NCI-H1417 treated with DMSO at 0.1 percent for 48 hours (cell line): ENCODE results near the gene BLNK.
"Not testable (repeated sequence)": the region's sequence is repeated elsewhere in the genome, so short reads cannot be mapped to it uniquely, and the experiment has no call there.

Experiments
- DNase-seq: peaks from one replicate; lab custom pipeline; 2025; lab: John Stamatoyannopoulos, UW

The BLNK gene

DNA sequence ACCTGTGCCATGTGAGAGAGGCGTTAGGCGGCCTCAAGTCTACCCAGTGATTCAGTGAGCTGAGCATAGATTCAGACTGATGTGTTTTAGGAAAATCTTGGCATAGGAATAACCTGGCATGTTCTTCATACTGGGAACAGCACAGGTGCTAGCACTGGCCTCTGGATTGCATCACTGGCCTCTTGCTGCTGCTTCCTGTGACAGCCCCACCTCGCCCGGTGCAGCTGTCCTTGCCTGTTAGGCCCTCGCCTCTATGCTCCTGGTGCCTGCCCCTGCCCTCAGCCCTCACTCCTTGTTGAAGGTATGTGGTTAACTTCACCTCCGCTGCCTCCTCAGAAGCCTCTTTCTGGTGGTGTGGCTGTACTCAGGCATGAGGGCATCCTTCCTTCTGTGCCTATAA lies 46.2 kb downstream of the BLNK start:
- no peak for DNase-seq

- no peak for DNase-seq
These were observed 48.5 kb downstream of the BLNK start for GRCh38 chr10:96222908-96223307.

- no peak for DNase-seq
These were observed 48.9 kb downstream of the BLNK start for GRCh38 chr10:96222441-96222840.

DNA sequence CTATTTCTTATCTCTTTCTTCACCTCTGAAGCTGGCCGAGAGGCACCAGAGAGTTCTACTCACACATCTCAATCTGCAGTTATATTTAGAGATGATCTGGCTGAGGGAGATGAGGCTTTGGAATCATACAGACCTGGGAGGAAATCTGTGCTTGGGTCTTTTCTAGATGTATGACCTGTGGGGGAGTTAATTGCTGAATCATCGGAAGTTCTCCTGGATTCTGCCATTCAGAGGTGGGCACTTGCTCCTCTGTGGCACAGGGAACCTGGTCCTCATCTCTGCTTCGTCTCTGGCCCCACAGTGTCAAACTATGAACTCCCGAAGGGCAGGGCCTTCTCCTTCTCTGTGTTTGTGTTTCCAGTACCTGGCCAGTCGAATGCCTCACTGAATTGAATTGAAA lies 52.5 kb downstream of the BLNK start:
- no peak for DNase-seq

GRCh38 chr10:96217711-96218110 lies 53.7 kb downstream of the BLNK start:
- no peak for DNase-seq

DNA sequence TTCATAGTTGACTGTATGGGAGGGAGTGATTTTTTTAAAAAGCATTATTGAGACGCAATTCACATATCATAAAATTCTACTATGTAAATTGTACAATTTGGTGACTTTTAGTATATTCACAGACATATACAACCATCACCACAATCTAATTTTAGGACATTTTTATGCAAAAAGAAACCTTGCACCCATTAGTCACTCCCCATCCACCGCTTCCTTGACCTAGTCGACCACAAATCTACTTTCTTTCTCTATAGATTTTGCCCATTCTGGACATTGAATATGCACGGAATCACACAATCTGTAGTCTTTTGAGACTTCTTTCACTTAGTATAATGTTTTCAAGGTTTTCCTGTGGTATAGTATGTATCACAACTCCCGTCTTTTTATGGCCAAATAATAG lies 54.6 kb downstream of the BLNK start:
- DNase-seq = no peak

GRCh38 chr10:96212911-96213310 lies 58.5 kb downstream of the BLNK start:
- no peak for DNase-seq

GRCh38 chr10:96211764-96212163 lies 59.6 kb downstream of the BLNK start:
- no peak for DNase-seq

DNA sequence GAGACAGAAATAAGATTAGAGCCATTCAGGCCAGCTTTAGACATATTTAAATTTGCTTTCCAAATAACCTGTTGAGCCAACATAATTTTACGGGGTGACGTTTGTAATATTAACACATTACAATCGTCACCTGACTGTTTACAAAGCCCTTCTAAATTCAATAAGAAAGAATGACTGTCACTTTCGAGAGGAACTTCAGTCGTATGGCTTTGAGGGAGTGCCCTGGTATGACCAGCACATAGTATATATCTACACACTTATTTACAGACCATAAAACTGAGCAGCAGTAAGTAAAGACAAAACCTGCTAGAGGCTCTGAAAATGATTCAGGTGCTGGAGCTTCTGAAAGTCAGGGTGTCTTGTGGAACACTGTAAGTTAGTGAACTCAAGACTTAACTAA lies 62.4 kb downstream of the BLNK start:
- DNase-seq = no peak

DNA sequence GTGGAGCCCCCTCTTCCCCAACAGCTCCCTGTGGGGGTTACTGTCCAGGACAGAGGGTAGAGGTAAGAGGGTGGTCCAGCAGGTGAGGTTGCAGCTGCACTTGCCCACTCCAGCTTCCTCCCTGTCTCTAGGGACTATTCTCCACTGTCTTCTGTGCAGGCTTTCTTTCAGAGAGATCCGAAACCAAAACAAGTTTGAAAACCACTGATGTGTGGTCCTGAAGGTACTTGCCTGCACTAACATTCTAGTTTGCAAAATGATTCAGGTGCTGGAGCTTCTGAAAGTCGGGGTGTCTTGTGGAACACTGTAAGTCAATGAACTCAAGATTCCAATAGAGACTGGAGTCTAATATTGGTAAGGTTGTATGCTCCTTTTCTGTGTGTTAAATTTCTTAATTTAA lies 63.1 kb downstream of the BLNK start:
- DNase-seq = no peak

GRCh38 chr10:96205580-96205979 lies 65.8 kb downstream of the BLNK start:
- no peak for DNase-seq

DNA sequence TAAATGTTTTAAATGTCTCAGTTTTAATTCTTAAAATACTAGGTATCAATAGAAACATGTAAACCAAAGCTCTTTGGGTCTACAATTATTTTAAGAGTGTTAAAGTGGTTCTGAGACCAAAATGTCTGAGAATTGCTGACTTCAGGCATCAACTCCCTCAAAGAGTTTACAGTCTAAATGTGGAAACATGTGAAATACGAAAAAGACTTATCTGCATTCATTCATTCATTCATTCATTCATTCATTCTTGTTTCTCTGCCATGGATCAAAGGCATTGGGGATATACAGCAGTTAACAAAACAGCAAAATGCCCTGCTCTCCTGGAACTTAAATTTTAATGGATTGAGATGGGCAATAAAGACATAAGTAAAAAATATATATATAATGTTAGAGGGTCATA lies 69.8 kb downstream of the BLNK start:
- DNase-seq = no peak

GRCh38 chr10:96189505-96189904 lies 81.9 kb downstream of the BLNK start:
- not testable (repeated sequence) for DNase-seq

GRCh38 chr10:96188916-96189315 lies 82.5 kb downstream of the BLNK start:
- DNase-seq = no peak

GRCh38 chr10:96188421-96188820 lies 82.9 kb downstream of the BLNK start:
- DNase-seq = no peak

- no peak for DNase-seq
These were observed 94.4 kb downstream of the BLNK start for GRCh38 chr10:96176985-96177384.

DNA sequence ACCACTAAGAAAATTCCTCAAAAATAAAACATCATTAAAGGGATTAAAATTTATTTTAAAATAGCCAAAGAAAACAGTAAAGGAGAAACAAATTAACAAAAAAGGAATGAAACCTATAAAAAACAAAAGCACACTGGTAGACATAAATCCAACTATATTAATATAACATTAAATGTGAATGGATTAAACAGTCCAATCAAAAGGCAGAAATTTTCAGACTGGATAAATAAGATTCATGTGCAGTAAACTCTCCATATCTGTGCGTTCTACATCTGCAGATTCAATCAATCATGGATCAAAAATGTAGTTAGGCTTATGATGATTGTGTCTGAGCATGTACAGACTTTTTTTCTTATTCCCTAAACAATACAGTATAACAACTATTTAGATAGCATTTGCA lies 98.7 kb downstream of the BLNK start:
- DNase-seq = no peak

GRCh38 chr10:96170230-96170629 lies 101.1 kb downstream of the BLNK start:
- DNase-seq = no peak

DNA sequence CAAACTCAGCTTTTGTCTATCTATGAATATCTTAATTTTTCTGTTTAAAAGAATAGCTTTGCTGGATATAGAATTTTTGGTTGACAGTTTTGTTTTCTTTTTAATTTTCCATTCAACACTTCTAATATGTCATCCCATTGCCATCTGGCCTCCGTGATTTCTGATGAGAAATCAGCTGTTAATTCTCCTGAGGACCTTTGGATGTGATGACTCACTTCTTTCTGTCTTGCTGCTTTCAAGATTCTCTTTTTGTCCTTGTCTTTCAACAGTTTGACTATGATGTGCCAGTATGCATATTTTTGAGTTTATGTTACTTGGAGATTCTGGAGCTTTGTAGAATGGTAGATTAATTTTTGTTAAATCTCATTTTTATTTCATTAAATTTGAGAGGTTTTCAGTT lies 102.8 kb downstream of the BLNK start:
- no peak for DNase-seq

DNA sequence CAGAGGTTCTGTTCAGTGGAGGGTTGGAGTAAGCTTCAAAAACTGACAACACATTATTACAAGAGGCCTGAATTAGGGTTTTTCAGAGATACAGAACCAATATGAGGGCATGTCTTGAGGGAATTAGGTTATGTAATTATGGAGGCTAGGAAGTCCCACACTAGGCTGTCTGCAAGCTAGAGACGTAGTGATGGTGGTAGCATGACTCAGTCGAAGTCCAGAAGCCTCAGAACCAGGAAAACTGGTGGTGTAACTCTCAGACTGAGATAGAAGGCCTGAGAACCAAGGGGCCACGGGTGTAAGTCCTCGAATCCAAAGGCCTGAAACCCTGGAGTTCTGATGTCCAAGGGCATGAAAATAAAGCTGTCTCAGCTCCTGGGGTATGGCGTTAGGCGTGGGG lies 105.6 kb downstream of the BLNK start:
- no peak for DNase-seq

DNA sequence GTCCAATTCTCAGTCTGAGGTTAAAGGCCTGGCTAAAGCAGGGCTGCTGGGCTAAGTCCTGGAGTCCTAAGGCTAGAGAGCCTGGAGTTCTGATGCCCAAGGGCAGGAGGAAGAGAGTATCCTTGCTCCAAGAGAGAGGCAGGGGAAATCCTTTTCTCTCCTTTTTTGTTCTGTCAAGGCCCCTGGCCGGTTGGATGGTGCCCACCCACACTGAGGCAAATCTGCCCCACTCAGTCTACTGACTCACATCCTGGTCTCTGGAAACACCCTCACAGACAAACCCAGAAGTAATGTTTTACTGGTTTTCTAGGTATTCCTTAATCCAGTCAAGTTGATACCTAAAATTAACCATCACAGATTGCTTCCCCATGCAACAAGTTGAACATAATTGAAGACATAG lies 118.3 kb downstream of the BLNK start:
- no peak for DNase-seq

- DNase-seq = no peak
These were observed 118.9 kb downstream of the BLNK start for GRCh38 chr10:96152437-96152836.
